ENCODE measurements around the gene ZPBP. TPM values are rescaled to one million over a fixed set of nuclear protein-coding genes. Genes with fewer than 3 reads are reported as not detected.
"Not testable (repeated sequence)": the region's sequence is repeated elsewhere in the genome, so short reads cannot be mapped to it uniquely, and the experiment has no call there.

ZPBP gene
- total RNA-seq, 1 donor from 2014 or later: not detected

DNA sequence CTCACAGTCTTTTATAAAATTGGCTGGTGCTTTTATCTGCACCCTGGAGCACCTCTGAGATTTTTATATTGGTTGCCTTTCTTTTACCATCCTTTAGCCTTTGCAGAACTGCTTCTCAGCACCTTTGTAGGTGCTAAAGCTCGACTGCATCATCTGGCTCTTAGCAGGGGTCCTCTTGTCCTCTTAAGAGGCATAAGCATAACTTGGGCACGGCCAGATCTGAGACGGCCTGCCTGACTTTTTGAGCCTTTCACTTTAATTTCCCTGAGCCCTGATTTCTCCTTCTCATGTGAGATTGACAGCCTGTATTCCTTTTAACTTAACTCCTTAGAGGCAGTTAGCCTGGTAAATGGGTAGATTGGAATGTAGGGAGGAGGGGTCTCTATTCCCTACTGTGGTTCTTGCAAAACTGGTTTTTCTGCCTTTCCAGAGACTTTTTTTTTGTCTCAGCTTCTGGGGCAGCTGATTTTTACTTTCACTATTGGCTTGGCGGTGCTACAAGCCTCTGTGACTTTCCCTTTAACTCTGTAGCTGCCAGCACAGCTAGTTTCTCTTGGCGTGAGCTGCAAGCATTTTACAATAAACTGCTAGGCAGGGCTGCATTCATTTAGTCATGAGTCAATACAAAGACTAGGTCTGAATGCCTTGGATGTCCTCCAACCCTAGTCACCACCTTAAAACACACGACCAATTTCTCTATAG lies 24.0 kb downstream of the ZPBP start:
- Histone ChIP-seq H3K36me3 (ENCODE audit: control insufficient read depth, insufficient read depth, low read length) (no peaks in the 10 kb centered on the region), H3K27me3 (ENCODE audit: control insufficient read depth, insufficient read depth, low read length) (no peaks in the 10 kb centered on the region), H3K4me3 (ENCODE audit: low read depth, low read length) (peak overlapping the region; percentile 35)
- DNase-seq (ENCODE audit: low read depth) (peak; percentile 76), FAIRE-seq (no peak)
- TF ChIP-seq CTCF (IDR thresholded peaks at IDR 0.05; ENCODE audit: insufficient read depth, low read length, severe bottlenecking): no peak

DNA sequence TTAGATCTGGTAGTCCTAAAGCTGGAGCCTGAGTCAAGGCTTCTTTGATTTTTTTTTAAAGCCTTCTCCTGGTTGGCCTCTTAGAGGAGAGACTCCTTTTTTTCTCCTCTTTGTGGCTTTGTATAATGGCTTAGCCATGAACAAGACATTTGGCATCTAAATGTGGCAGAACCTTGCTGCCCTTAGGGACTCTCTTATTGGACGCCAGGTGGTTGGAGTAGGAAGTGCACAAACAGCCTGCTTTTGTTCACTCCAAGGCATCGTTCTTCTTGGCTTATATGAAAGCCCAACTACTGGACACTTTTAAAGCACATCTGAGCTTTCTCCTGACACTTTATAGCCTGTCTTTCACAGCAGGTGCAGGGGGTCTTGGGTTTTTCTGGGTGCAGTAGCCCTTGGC lies 25.0 kb downstream of the ZPBP start:
- H3K27me3 ChIP-seq (ENCODE audit: control insufficient read depth, insufficient read depth, low read length): no peaks in the 10 kb centered on the region
- no peaks in the 10 kb centered on the region for H3K36me3 ChIP-seq (ENCODE audit: control insufficient read depth, insufficient read depth, low read length)
- peak; percentile 56 for TF ChIP-seq CTCF (IDR thresholded peaks at IDR 0.05; ENCODE audit: insufficient read depth, low read length, severe bottlenecking)
- FAIRE-seq: no peak
- peak; percentile 39 for DNase-seq (ENCODE audit: low read depth)
- H3K4me3 ChIP-seq (ENCODE audit: low read depth, low read length): no peak overlapping the region

- no peak for DNase-seq (ENCODE audit: low read depth)
- no peak overlapping the region for H3K4me3 ChIP-seq (ENCODE audit: low read depth, low read length)
- no peak for FAIRE-seq
- H3K36me3 ChIP-seq (ENCODE audit: control insufficient read depth, insufficient read depth, low read length): no peaks in the 10 kb centered on the region
- no peaks in the 10 kb centered on the region for H3K27me3 ChIP-seq (ENCODE audit: control insufficient read depth, insufficient read depth, low read length)
- TF ChIP-seq CTCF (IDR thresholded peaks at IDR 0.05; ENCODE audit: insufficient read depth, low read length, severe bottlenecking): no peak
These were observed 30.1 kb downstream of the ZPBP start for GRCh38 chr7:50062951-50063350.

GRCh38 chr7:50056131-50056530 lies 36.9 kb downstream of the ZPBP start:
- DNase-seq (ENCODE audit: low read depth): no peak
- FAIRE-seq: no peak

GRCh38 chr7:50047716-50048115 lies 45.3 kb downstream of the ZPBP start:
- Histone ChIP-seq H3K27me3 (ENCODE audit: control insufficient read depth, insufficient read depth, low read length) (no peaks in the 10 kb centered on the region), H3K4me3 (ENCODE audit: low read depth, low read length) (no peak overlapping the region), H3K36me3 (ENCODE audit: control insufficient read depth, insufficient read depth, low read length) (no peaks in the 10 kb centered on the region)
- FAIRE-seq (no peak), DNase-seq (ENCODE audit: low read depth) (no peak)
- TF ChIP-seq CTCF (IDR thresholded peaks at IDR 0.05; ENCODE audit: insufficient read depth, low read length, severe bottlenecking): no peak

More at GRCh38 chr7:50056131-50056530, 36.9 kb downstream of the ZPBP start:
- no peak overlapping the region for H3K4me3 ChIP-seq (ENCODE audit: low read depth, low read length)
- no peak for TF ChIP-seq CTCF (IDR thresholded peaks at IDR 0.05; ENCODE audit: insufficient read depth, low read length, severe bottlenecking)
- H3K27me3 ChIP-seq (ENCODE audit: control insufficient read depth, insufficient read depth, low read length): no peaks in the 10 kb centered on the region
- H3K36me3 ChIP-seq (ENCODE audit: control insufficient read depth, insufficient read depth, low read length): no peaks in the 10 kb centered on the region

- FAIRE-seq: not testable (repeated sequence)
These were observed 51.9 kb downstream of the ZPBP start for GRCh38 chr7:50041165-50041564.

More at GRCh38 chr7:50041165-50041564, 51.9 kb downstream of the ZPBP start:
- H3K4me3 ChIP-seq (ENCODE audit: low read depth, low read length); H3K36me3 ChIP-seq (ENCODE audit: control insufficient read depth, insufficient read depth, low read length); H3K27me3 ChIP-seq (ENCODE audit: control insufficient read depth, insufficient read depth, low read length); DNase-seq (ENCODE audit: low read depth): not testable (repeated sequence)
